ENCODE data around the gene CARHSP1. TPM values are rescaled to one million over a fixed set of nuclear protein-coding genes. Genes with fewer than 3 reads are reported as not detected.
A peak's percentile ranks its signal among the peaks of the same experiment; 100 is the strongest.

The CARHSP1 gene
- total RNA-seq, 4 donors from 2014 or later: 12.4 to 22.3 (median 18.4) TPM

GRCh38 chr16:8862309-8863130, 6.3 kb downstream of the CARHSP1 start:
- H3K36me3 ChIP-seq: peaks cover 0 to 9% of the 10 kb centered on the region in 2 donors
- intact Hi-C loops (cut with DNase I; ENCODE audit: low total_unique reads) (no loop called here), in situ Hi-C loops (cut with MboI; ENCODE audit: low sequenced_read_pairs in 4 of 4) (no loop called here)
- TF ChIP-seq POLR2A (IDR thresholded peaks at IDR 0.05) (no peak), CTCF (IDR thresholded peaks at IDR 0.05 in 4 of 5, conservative IDR thresholded peaks at IDR 0.05 in 1 of 5) (no peak)
- H3K4me1 ChIP-seq: peaks cover 22 to 40% of the 10 kb centered on the region in 2 donors
- no peak overlapping the region for H3K4me3 ChIP-seq
- peaks cover 20 to 30% (median 26%) of the 10 kb centered on the region in 3 donors for H3K27me3 ChIP-seq
- peak overlapping the region in 3 of 4 donors; percentile 33 to 46 (median 34) for H3K27ac ChIP-seq
- DNase-seq: no peak
- no peak for ATAC-seq
- H3K9me3 ChIP-seq: no peaks in the 10 kb centered on the region

- intact Hi-C loops (cut with DNase I; ENCODE audit: low total_unique reads): no loop called here
- in situ Hi-C loops (cut with MboI; ENCODE audit: low sequenced_read_pairs in 4 of 4): no loop called here
- ATAC-seq (peak in 1 of 2 donors; percentile 26), DNase-seq (peak in 1 of 2 donors; percentile 44)
- Histone ChIP-seq H3K27ac (peak overlapping the region; percentile 34 to 65 (median 48)), H3K4me3 (peak overlapping the region in 1 of 4 donors; percentile 10), H3K9me3 (no peaks in the 10 kb centered on the region), H3K27me3 (peaks cover 12 to 22% (median 18%) of the 10 kb centered on the region in 3 donors), H3K36me3 (peaks cover 0 to 9% of the 10 kb centered on the region in 2 donors), H3K4me1 (peaks cover 21 to 36% of the 10 kb centered on the region in 2 donors)
- no peak for TF ChIP-seq POLR2A (IDR thresholded peaks at IDR 0.05)
These were observed 7.1 kb downstream of the CARHSP1 start for GRCh38 chr16:8861563-8862308.

GRCh38 chr16:8859913-8860881, 8.6 kb downstream of the CARHSP1 start:
- H3K36me3 ChIP-seq: peaks cover 0 to 19% of the 10 kb centered on the region in 2 donors
- DNase-seq (peak; percentile 54 to 74), ATAC-seq (peak; percentile 60 to 61)
- no peak for TF ChIP-seq CTCF (IDR thresholded peaks at IDR 0.05 in 4 of 5, conservative IDR thresholded peaks at IDR 0.05 in 1 of 5)
- no peak for TF ChIP-seq POLR2A (IDR thresholded peaks at IDR 0.05)
- intact Hi-C loops (cut with DNase I; ENCODE audit: low total_unique reads): no loop called here
- H3K4me3 ChIP-seq: no peak overlapping the region
- H3K27me3 ChIP-seq: peaks cover 0 to 7% (median 4%) of the 10 kb centered on the region in 3 donors
- H3K27ac ChIP-seq: peak overlapping the region; percentile 49 to 74 (median 60)
- no peaks in the 10 kb centered on the region for H3K9me3 ChIP-seq
- H3K4me1 ChIP-seq: peaks cover 8 to 25% of the 10 kb centered on the region in 2 donors
- in situ Hi-C loops (cut with MboI; ENCODE audit: low sequenced_read_pairs in 4 of 4): loop anchor here in 1 of 4 donors (10.0 kb wide), 1 partner anchor 55 kb away; no protein-coding TSS in a partner anchor

GRCh38 chr16:8858994-8859912, 9.6 kb downstream of the CARHSP1 start:
- Histone ChIP-seq H3K9me3 (no peaks in the 10 kb centered on the region), H3K4me1 (peaks cover 0 to 20% of the 10 kb centered on the region in 2 donors), H3K27me3 (no peaks in the 10 kb centered on the region), H3K4me3 (no peak overlapping the region), H3K27ac (peak overlapping the region; percentile 49 to 74 (median 60)), H3K36me3 (peaks cover 0 to 29% of the 10 kb centered on the region in 2 donors)
- ATAC-seq (no peak), DNase-seq (peak in 1 of 2 donors; percentile 1)
- in situ Hi-C loops (cut with MboI; ENCODE audit: low sequenced_read_pairs in 4 of 4) (loop anchor here in 1 of 4 donors (10.0 kb wide), 1 partner anchor 54 kb away; no protein-coding TSS in a partner anchor), intact Hi-C loops (cut with DNase I; ENCODE audit: low total_unique reads) (no loop called here)
- TF ChIP-seq POLR2A (IDR thresholded peaks at IDR 0.05) (no peak), CTCF (IDR thresholded peaks at IDR 0.05 in 4 of 5, conservative IDR thresholded peaks at IDR 0.05 in 1 of 5) (no peak)
